ENCODE measurements around the gene DSTYK. TPM values are rescaled to one million over a fixed set of nuclear protein-coding genes. Genes with fewer than 3 reads are reported as not detected.

The DSTYK gene
- total RNA-seq, 1 donor from 2014 or later, result 9.2 TPM

GRCh38 chr1:205240569-205240968, 29.1 kb upstream of the DSTYK start:
- H3K27me3 Mint-ChIP-seq (ENCODE audit: unreplicated experiment), result no peaks in the 10 kb centered on the region
- TF ChIP-seq, protein P1, sequence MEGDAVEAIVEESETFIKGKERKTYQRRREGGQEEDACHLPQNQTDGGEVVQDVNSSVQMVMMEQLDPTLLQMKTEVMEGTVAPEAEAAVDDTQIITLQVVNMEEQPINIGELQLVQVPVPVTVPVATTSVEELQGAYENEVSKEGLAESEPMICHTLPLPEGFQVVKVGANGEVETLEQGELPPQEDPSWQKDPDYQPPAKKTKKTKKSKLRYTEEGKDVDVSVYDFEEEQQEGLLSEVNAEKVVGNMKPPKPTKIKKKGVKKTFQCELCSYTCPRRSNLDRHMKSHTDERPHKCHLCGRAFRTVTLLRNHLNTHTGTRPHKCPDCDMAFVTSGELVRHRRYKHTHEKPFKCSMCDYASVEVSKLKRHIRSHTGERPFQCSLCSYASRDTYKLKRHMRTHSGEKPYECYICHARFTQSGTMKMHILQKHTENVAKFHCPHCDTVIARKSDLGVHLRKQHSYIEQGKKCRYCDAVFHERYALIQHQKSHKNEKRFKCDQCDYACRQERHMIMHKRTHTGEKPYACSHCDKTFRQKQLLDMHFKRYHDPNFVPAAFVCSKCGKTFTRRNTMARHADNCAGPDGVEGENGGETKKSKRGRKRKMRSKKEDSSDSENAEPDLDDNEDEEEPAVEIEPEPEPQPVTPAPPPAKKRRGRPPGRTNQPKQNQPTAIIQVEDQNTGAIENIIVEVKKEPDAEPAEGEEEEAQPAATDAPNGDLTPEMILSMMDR (IDR thresholded peaks at IDR 0.05; ENCODE audit: partially characterized antibody, unreplicated experiment), result no peak
- H3K4me3 Mint-ChIP-seq (ENCODE audit: unreplicated experiment), result no peak overlapping the region
- H3K27ac Mint-ChIP-seq (ENCODE audit: unreplicated experiment), result no peak overlapping the region
- H3K4me1 Mint-ChIP-seq (ENCODE audit: low read depth, unreplicated experiment), result peaks cover 24% of the 10 kb centered on the region
- peaks cover 7% of the 10 kb centered on the region for H3K36me3 Mint-ChIP-seq (ENCODE audit: unreplicated experiment)
- DNase-seq, result no peak
- H3K9me3 Mint-ChIP-seq (ENCODE audit: unreplicated experiment), result peaks cover 4% of the 10 kb centered on the region

GRCh38 chr1:205240118-205240517, 28.6 kb upstream of the DSTYK start:
- Mint-ChIP-seq H3K36me3 (ENCODE audit: unreplicated experiment) (peaks cover 7% of the 10 kb centered on the region), H3K4me1 (ENCODE audit: low read depth, unreplicated experiment) (peaks cover 28% of the 10 kb centered on the region), H3K4me3 (ENCODE audit: unreplicated experiment) (no peak overlapping the region), H3K27me3 (ENCODE audit: unreplicated experiment) (no peaks in the 10 kb centered on the region), H3K27ac (ENCODE audit: unreplicated experiment) (no peak overlapping the region), H3K9me3 (ENCODE audit: unreplicated experiment) (peaks cover 4% of the 10 kb centered on the region)
- DNase-seq, result no peak
- TF ChIP-seq, protein P1 (IDR thresholded peaks at IDR 0.05; ENCODE audit: partially characterized antibody, unreplicated experiment), result no peak

DNA sequence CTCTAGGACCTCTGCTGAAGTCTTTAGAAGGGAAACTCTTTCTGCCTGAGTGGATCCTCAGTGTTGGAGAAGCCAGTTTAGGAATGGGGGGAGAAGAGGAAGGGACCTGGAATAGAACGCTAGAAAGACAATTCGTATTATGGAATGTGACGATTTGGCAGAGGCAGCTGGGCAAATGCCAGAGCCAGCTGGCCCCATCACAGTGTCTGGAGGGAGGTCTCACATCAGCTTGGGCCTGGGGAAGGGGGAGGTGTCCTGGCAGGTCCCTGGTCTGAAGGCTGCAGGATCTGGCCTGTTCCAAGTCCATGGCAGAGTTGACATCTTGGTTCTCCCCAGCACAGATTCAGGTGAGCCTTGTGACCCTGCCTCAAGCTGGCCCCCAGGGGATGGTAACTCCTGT, 27.6 kb upstream of the DSTYK start:
- TF ChIP-seq, protein P1 (IDR thresholded peaks at IDR 0.05; ENCODE audit: partially characterized antibody, unreplicated experiment), result no peak
- H3K27me3 Mint-ChIP-seq (ENCODE audit: unreplicated experiment), result no peaks in the 10 kb centered on the region
- peaks cover 31% of the 10 kb centered on the region for H3K4me1 Mint-ChIP-seq (ENCODE audit: low read depth, unreplicated experiment)
- H3K9me3 Mint-ChIP-seq (ENCODE audit: unreplicated experiment), result peaks cover 4% of the 10 kb centered on the region
- H3K4me3 Mint-ChIP-seq (ENCODE audit: unreplicated experiment), result no peak overlapping the region
- no peak overlapping the region for H3K27ac Mint-ChIP-seq (ENCODE audit: unreplicated experiment)
- peaks cover 7% of the 10 kb centered on the region for H3K36me3 Mint-ChIP-seq (ENCODE audit: unreplicated experiment)
- no peak for DNase-seq

DNA sequence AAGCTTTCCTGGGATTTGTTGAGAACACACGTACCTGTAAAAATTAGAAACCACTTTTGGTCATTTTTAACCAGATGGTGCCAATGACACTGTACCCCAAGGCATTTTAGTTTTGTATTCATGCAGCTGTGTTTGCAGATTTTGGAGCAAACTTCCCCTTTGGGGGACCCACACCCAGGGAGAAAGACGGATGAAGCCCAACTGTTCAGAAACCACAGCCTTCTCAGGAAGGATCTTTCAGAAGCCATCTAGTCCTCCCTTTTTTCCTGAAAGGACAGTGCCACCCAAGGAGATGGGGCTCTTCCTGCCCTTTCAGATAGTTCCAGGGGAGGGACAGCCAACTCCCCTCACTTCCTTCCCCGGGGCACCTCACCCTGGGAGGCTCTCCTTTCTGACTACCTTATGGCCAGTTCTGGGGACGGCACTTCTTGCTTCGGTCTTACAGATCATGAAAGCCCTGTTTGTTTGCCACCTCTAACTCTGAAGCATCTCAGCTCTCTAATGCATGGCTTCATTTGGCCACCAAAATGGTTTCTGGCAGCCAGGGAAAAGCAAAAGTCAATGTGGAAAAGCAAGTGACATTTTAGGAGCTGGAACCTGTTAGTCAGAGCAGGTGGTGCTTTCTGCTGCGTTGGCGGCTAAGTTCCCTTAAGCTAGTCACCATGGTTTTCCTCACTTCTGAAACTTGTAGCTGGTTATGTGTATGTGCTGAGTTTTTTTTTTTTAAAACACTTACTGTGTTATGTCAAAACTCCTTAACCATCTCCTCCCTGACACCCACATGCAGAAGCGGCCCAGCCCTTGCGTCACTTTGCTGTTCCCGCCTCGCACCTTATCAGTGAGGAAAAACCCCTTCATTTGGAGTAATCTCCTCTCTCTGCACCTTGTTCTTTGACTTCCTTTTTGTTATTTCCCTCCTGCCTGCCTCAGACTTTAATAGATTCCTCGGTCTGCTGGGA, 26.3 kb upstream of the DSTYK start:
- Mint-ChIP-seq H3K27me3 (ENCODE audit: unreplicated experiment) (no peaks in the 10 kb centered on the region), H3K27ac (ENCODE audit: unreplicated experiment) (no peak overlapping the region), H3K4me3 (ENCODE audit: unreplicated experiment) (no peak overlapping the region)

More for the DNA sequence above, 26.3 kb upstream of the DSTYK start:
- Mint-ChIP-seq H3K36me3 (ENCODE audit: unreplicated experiment) (peaks cover 7% of the 10 kb centered on the region), H3K4me1 (ENCODE audit: low read depth, unreplicated experiment) (peaks cover 31% of the 10 kb centered on the region), H3K9me3 (ENCODE audit: unreplicated experiment) (peaks cover 4% of the 10 kb centered on the region)
- DNase-seq, result no peak
- TF ChIP-seq, protein P1 (IDR thresholded peaks at IDR 0.05; ENCODE audit: partially characterized antibody, unreplicated experiment), result no peak
